GM12878 (cell line): Measurements from ENCODE around the gene BAK1. TPM values are rescaled to one million over a fixed set of nuclear protein-coding genes. Genes with fewer than 3 reads are reported as not detected.

Experiments used
- CUX1 ChIP-seq: IDR thresholded peaks from 2 replicates; pipeline ENCODE4 v1.6.1; 2012; ENCODE audit warnings: improper control_type of control experiment, low read depth, low read length; ENCODE audit not compliant: insufficient replicate concordance
- EED ChIP-seq: sonication (generic); IDR thresholded peaks from 2 replicates; pipeline ENCODE4 v1.6.1; 2016; ENCODE audit warnings: antibody characterized with exemption, low read depth
- HDGF ChIP-seq: fragments of 450-650 bp; IDR thresholded peaks from 2 replicates; pipeline ENCODE4 v1.6.1; 2016; ENCODE audit warnings: antibody characterized with exemption
- IKZF2 ChIP-seq, 2 experiments: fragments of 450-650 bp; IDR thresholded peaks; 2 replicates each; pipeline ENCODE4 v1.6.1; 2017; ENCODE audit warnings: mild to moderate bottlenecking in 2 of 2, moderate library complexity in 2 of 2
- MEF2B ChIP-seq: fragments of 450-650 bp; IDR thresholded peaks from 2 replicates; pipeline ENCODE4 v1.6.1; 2018; ENCODE audit warnings: mild to moderate bottlenecking, moderate library complexity; ENCODE audit not compliant: partially characterized antibody, poor library complexity, severe bottlenecking
- PAX8 ChIP-seq: fragments of 450-650 bp; IDR thresholded peaks from 2 replicates; pipeline ENCODE4 v1.6.1; 2017; ENCODE audit warnings: mild to moderate bottlenecking, moderate library complexity
- RAD21 ChIP-seq: IDR thresholded peaks from 2 replicates; pipeline ENCODE4 v1.6.1; 2011; ENCODE audit warnings: mild to moderate bottlenecking, low read depth, low read length, moderate library complexity; ENCODE audit not compliant: insufficient read depth
- RFX5 ChIP-seq: IDR thresholded peaks from 2 replicates; pipeline ENCODE4 v1.6.1; 2011; ENCODE audit warnings: low read depth, low read length, improper control_type of control experiment
- TAF1 ChIP-seq: IDR thresholded peaks from 2 replicates; pipeline ENCODE4 v1.6.1; 2011; ENCODE audit warnings: mild to moderate bottlenecking, low read depth, low read length, borderline replicate concordance
- YY1 ChIP-seq: IDR thresholded peaks from 2 replicates; pipeline ENCODE4 v1.6.1; 2011; ENCODE audit warnings: low read depth, mild to moderate bottlenecking, low read length
- ZNF217 ChIP-seq: fragments of 450-650 bp; IDR thresholded peaks from 2 replicates; pipeline ENCODE4 v1.6.1; 2017; ENCODE audit warnings: antibody characterized with exemption, mild to moderate bottlenecking
- ZNF384 ChIP-seq: IDR thresholded peaks from 2 replicates; pipeline ENCODE4 v1.6.1; 2012; ENCODE audit warnings: low read depth, mild to moderate bottlenecking, low read length, improper control_type of control experiment, borderline replicate concordance
- polyA plus RNA-seq, 11 experiments: library from polyadenylated mRNA; depleted of rRNA in 4 of 11; unstranded in 6 of 11; stranded (reverse) in 5 of 11; fragments of >200 nt; fragmentation: Nextera tagmentation in 4 of 11; fragmentation: Illumina TruSeq in 1 of 11; extraction: Ambion mirVana in 4 of 11; extraction: Trizol in 1 of 11; gene quantifications; 1 replicate in 1 of 11; 2 replicates in 10 of 11; pipeline versions ENCODE4 v1.2.1 to v1.2.3, GENCODE V29; 2011 to 2016; ENCODE audit warnings: inconsistent platforms in 2 of 11, missing spikeins in 2 of 11, low read depth in 1 of 11
- total RNA-seq, 4 experiments: library from RNA; depleted of rRNA in 3 of 4; stranded (reverse); fragments of >200 nt in 3 of 4; fragmentation: Illumina TruSeq in 1 of 4; extraction: Trizol in 1 of 4; gene quantifications; 2 replicates each; pipeline versions ENCODE4 v1.2.1 to v1.2.3, GENCODE V29; 2013 to 2021
- TF ChIP-seq, protein P1 (sequence below): fragments of 450-650 bp; formaldehyde crosslinking; IDR thresholded peaks from 2 replicates; pipeline ENCODE4 v1.4.0; 2022; ENCODE audit warnings: mild to moderate bottlenecking, moderate library complexity
- TF ChIP-seq, protein P2 (sequence below): fragments of 450-650 bp; conservative IDR thresholded peaks from 2 replicates; pipeline ENCODE4 v1.6.1; 2017; ENCODE audit warnings: mild to moderate bottlenecking, moderate library complexity
- TF ChIP-seq, protein P3 (sequence below): IDR thresholded peaks from 2 replicates; pipeline ENCODE4 v1.6.1; 2011; ENCODE audit warnings: borderline replicate concordance, low read depth, mild to moderate bottlenecking, moderate library complexity, mixed read lengths, low read length; ENCODE audit not compliant: insufficient read depth; ENCODE audit errors: extremely low read length
- TF ChIP-seq, protein P4 (sequence below): fragments of 450-650 bp; IDR thresholded peaks from 2 replicates; pipeline ENCODE4 v1.6.1; 2014; ENCODE audit warnings: mild to moderate bottlenecking

BAK1 gene
- total and polyA plus RNA-seq, 10 of the 15 experiments (the other 5 are each of a cell fraction or from before 2014, with no cell fraction given) = 6.3 to 65.8 (median 29.6) TPM

- TF ChIP-seq CUX1 = peak; percentile 69
- TF ChIP-seq, protein P1, sequence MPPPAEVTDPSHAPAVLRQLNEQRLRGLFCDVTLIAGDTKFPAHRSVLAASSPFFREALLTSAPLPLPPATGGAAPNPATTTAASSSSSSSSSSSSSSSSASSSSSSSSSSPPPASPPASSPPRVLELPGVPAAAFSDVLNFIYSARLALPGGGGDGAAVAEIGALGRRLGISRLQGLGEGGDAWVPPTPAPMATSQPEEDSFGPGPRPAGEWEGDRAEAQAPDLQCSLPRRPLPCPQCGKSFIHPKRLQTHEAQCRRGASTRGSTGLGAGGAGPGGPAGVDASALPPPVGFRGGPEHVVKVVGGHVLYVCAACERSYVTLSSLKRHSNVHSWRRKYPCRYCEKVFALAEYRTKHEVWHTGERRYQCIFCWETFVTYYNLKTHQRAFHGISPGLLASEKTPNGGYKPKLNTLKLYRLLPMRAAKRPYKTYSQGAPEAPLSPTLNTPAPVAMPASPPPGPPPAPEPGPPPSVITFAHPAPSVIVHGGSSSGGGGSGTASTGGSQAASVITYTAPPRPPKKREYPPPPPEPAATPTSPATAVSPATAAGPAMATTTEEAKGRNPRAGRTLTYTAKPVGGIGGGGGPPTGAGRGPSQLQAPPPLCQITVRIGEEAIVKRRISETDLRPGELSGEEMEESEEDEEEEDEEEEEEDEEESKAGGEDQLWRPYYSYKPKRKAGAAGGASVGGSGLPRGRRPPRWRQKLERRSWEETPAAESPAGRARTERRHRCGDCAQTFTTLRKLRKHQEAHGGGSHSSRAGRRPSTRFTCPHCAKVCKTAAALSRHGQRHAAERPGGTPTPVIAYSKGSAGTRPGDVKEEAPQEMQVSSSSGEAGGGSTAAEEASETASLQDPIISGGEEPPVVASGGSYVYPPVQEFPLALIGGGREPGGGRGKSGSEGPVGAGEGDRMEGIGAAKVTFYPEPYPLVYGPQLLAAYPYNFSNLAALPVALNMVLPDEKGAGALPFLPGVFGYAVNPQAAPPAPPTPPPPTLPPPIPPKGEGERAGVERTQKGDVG (CRISPR knock-in tag) = no peak
- TF ChIP-seq, protein P2, sequence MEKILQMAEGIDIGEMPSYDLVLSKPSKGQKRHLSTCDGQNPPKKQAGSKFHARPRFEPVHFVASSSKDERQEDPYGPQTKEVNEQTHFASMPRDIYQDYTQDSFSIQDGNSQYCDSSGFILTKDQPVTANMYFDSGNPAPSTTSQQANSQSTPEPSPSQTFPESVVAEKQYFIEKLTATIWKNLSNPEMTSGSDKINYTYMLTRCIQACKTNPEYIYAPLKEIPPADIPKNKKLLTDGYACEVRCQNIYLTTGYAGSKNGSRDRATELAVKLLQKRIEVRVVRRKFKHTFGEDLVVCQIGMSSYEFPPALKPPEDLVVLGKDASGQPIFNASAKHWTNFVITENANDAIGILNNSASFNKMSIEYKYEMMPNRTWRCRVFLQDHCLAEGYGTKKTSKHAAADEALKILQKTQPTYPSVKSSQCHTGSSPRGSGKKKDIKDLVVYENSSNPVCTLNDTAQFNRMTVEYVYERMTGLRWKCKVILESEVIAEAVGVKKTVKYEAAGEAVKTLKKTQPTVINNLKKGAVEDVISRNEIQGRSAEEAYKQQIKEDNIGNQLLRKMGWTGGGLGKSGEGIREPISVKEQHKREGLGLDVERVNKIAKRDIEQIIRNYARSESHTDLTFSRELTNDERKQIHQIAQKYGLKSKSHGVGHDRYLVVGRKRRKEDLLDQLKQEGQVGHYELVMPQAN = no peak
- TF ChIP-seq YY1 = 0 out of 2 replicates have a peak, but pooled peaks have one; percentile 16
- no peak for TF ChIP-seq ZNF384
- no peak for TF ChIP-seq PAX8
- TF ChIP-seq IKZF2 (IDR thresholded peaks at IDR 0.05) = peak; percentile 35 to 50
- peak; percentile 44; the same call in 1 of the 2 replicates for TF ChIP-seq EED
- TF ChIP-seq, protein P3, sequence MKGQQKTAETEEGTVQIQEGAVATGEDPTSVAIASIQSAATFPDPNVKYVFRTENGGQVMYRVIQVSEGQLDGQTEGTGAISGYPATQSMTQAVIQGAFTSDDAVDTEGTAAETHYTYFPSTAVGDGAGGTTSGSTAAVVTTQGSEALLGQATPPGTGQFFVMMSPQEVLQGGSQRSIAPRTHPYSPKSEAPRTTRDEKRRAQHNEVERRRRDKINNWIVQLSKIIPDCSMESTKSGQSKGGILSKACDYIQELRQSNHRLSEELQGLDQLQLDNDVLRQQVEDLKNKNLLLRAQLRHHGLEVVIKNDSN = no peak
- no peak for TF ChIP-seq RFX5
- peak; percentile 83 for TF ChIP-seq RAD21
- 0 out of 2 replicates have a peak, but pooled peaks have one; percentile 21 for TF ChIP-seq HDGF
- no peak for TF ChIP-seq TAF1
- TF ChIP-seq, protein P4, sequence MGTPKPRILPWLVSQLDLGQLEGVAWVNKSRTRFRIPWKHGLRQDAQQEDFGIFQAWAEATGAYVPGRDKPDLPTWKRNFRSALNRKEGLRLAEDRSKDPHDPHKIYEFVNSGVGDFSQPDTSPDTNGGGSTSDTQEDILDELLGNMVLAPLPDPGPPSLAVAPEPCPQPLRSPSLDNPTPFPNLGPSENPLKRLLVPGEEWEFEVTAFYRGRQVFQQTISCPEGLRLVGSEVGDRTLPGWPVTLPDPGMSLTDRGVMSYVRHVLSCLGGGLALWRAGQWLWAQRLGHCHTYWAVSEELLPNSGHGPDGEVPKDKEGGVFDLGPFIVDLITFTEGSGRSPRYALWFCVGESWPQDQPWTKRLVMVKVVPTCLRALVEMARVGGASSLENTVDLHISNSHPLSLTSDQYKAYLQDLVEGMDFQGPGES = no peak
- TF ChIP-seq MEF2B = peak; percentile 58
- no peak for TF ChIP-seq ZNF217
Measured at GRCh38 chr6:33589731-33590530, 9.9 kb upstream of the BAK1 start (continued).
